HCT116 (cell line): ENCODE results near the gene SLC2A9. TPM values are rescaled to one million over a fixed set of nuclear protein-coding genes. Genes with fewer than 3 reads are reported as not detected.

ENCODE experiments used
- ATAC-seq: fragments of 200-7000 bp; cut with Tn5 transposase; 2 replicates; pipeline ENCODE4 v1.9.1; 2020; ENCODE audit warnings: mild to moderate bottlenecking, moderate library complexity
- BruUV-seq: library from RNA; stranded (reverse); fragments of 400-500 nt; replicated peaks from 2 replicates; lab custom pipeline; 2021; lab: Mats Ljungman, UMichigan
- CTCF ChIA-PET: fragments of 300-600 bp; sonication (Branson Sonifier 250); formaldehyde crosslinking; loops from one replicate; lab custom pipeline; 2021; ENCODE audit warnings: antibody characterized with exemption; lab: Charles Lee
- POLR2A ChIA-PET: fragments of 300-600, 350-600 bp; sonication (Branson Sonifier 250); formaldehyde crosslinking; loops from one replicate; lab custom pipeline; 2021; ENCODE audit warnings: antibody characterized with exemption; lab: Charles Lee
- RAD21 ChIA-PET, 2 experiments: fragments of 300-600 bp; sonication (Branson Sonifier 250); formaldehyde crosslinking; loops; one replicate each; lab custom pipeline; 2023; ENCODE audit warnings: low total read pairs in 2 of 2; ENCODE audit not compliant: uncharacterized antibody in 2 of 2, unreplicated experiment in 2 of 2, low non-redundant PET in 1 of 2; lab: Charles Lee
- DNase-seq: peaks from one replicate; pipeline ENCODE4 v3.0.0-alpha.2; 2010; ENCODE audit warnings: low read depth, low spot score
- H2AFZ ChIP-seq: fragments of 200-600 bp; shearing (Covaris generic), sonication (generic); 2 replicates; pipeline ENCODE4 v1.6.1; 2017; ENCODE audit warnings: low read depth, mixed run types, mixed read lengths, antibody characterized with exemption, low read length; ENCODE audit not compliant: poor library complexity, severe bottlenecking
- H3K27ac ChIP-seq: 2 replicates; pipeline ENCODE4 v1.5.1; 2012; ENCODE audit warnings: low read depth, low read length
- H3K27me3 ChIP-seq: fragments of 200-600 bp; sonication (generic); 2 replicates; pipeline ENCODE4 v1.6.1; 2016; ENCODE audit warnings: mixed run types, low read length, mixed read lengths; ENCODE audit not compliant: insufficient read depth
- H3K36me3 ChIP-seq, 2 experiments: fragments of 200-500 bp in 1 of 2; fragments of 200-600 bp in 1 of 2; sonication (Bioruptor generic) in 1 of 2; sonication (generic) in 1 of 2; 2 replicates each; pipeline versions ENCODE4 v1.5.1 to v1.6.1; 2014 to 2016; ENCODE audit warnings: low read length in 2 of 2, inconsistent platforms in 1 of 2, mixed read lengths in 1 of 2, mixed run types in 1 of 2; ENCODE audit not compliant: insufficient read depth in 2 of 2, control insufficient read depth in 1 of 2
- H3K4me1 ChIP-seq, 2 experiments: fragments of 200-600 bp in 1 of 2; sonication (generic) in 1 of 2; 2 replicates each; pipeline versions ENCODE4 v1.5.1 to v1.6.1; 2012 to 2017; ENCODE audit warnings: low read length in 2 of 2, inconsistent platforms in 1 of 2, mild to moderate bottlenecking in 1 of 2, mixed read lengths in 1 of 2, mixed run types in 1 of 2, moderate library complexity in 1 of 2; ENCODE audit not compliant: insufficient read depth in 2 of 2, control insufficient read depth in 1 of 2
- H3K4me2 ChIP-seq: fragments of 200-600 bp; sonication (generic); 2 replicates; pipeline ENCODE4 v1.6.1; 2017; ENCODE audit warnings: mixed run types, low read length, mixed read lengths
- H3K4me3 ChIP-seq, 2 experiments: fragments of 200-600 bp in 1 of 2; sonication (generic) in 1 of 2; replicated peaks in 1 of 2; 2 replicates each; pipeline ENCODE4 v1.5.1; 2011 to 2016; ENCODE audit warnings: low read length in 2 of 2, control low read depth in 1 of 2, low read depth in 1 of 2, mild to moderate bottlenecking in 1 of 2, mixed read lengths in 1 of 2, mixed run types in 1 of 2
- H3K79me2 ChIP-seq: fragments of 200-600 bp; sonication (generic); 2 replicates; pipeline ENCODE4 v1.6.1; 2017; ENCODE audit warnings: mild to moderate bottlenecking, mixed run types, low read length, moderate library complexity, mixed read lengths; ENCODE audit not compliant: insufficient read depth
- H3K9ac ChIP-seq: fragments of 200-600 bp; sonication (generic); 2 replicates; pipeline ENCODE4 v1.6.1; 2016; ENCODE audit warnings: low read length, mixed read lengths
- H3K9me2 ChIP-seq: fragments of 200-600 bp; sonication (generic), shearing (Covaris generic); 2 replicates; pipeline ENCODE4 v1.6.1; 2017; ENCODE audit warnings: mixed run types, mild to moderate bottlenecking, moderate library complexity; ENCODE audit not compliant: insufficient read depth
- H3K9me3 ChIP-seq, 2 experiments: fragments of 200-500 bp in 1 of 2; fragments of 200-600 bp in 1 of 2; sonication (Bioruptor generic) in 1 of 2; sonication (generic) in 1 of 2; 2 replicates each; pipeline ENCODE4 v1.6.1; 2014 to 2017; ENCODE audit warnings: low read length in 2 of 2, mixed read lengths in 2 of 2, inconsistent platforms in 1 of 2, low read depth in 1 of 2, mild to moderate bottlenecking in 1 of 2, mixed run types in 1 of 2, moderate library complexity in 1 of 2; ENCODE audit not compliant: control insufficient read depth in 1 of 2, insufficient read depth in 1 of 2
- H4K20me1 ChIP-seq: fragments of 200-600 bp; sonication (generic), shearing (Covaris generic); 2 replicates; pipeline ENCODE4 v1.6.1; 2017; ENCODE audit warnings: mixed run types, mild to moderate bottlenecking, moderate library complexity; ENCODE audit not compliant: insufficient read depth
- EGR1 ChIP-seq: IDR thresholded peaks from 2 replicates; pipeline ENCODE4 v1.6.1; 2012; ENCODE audit warnings: low read depth
- ELF1 ChIP-seq: IDR thresholded peaks from 2 replicates; pipeline ENCODE4 v1.6.1; 2012; ENCODE audit warnings: low read depth, borderline replicate concordance
- EZH2 ChIP-seq: fragments of 200-600 bp; sonication (generic); IDR thresholded peaks from 2 replicates; pipeline ENCODE4 v1.6.1; 2017; ENCODE audit warnings: antibody characterized with exemption, mixed run types
- FOSL1 ChIP-seq: IDR thresholded peaks from 2 replicates; pipeline ENCODE4 v1.6.1; 2012; ENCODE audit warnings: low read depth
- POLR2AphosphoS5 ChIP-seq: IDR thresholded peaks from 2 replicates; pipeline ENCODE4 v1.6.1; 2011; ENCODE audit warnings: mild to moderate bottlenecking, low read depth, low read length, moderate library complexity
- SP1 ChIP-seq: IDR thresholded peaks from 2 replicates; pipeline ENCODE4 v1.6.1; 2012; ENCODE audit warnings: low read depth
- ZFX ChIP-seq: fragments of 450-650 bp; IDR thresholded peaks from 2 replicates; pipeline ENCODE4 v1.6.1; 2017
- intact Hi-C: fragments of 100-400 bp; cut with micrococcal nuclease; formaldehyde crosslinking; loops from 2 replicates; pipeline ENCODE4 v1.10.0; 2022
- total RNA-seq: library from RNA; stranded (reverse); gene quantifications from one replicate; pipeline ENCODE4 v1.2.1, GENCODE V29; 2021; ENCODE audit not compliant: unreplicated experiment
- TF ChIP-seq, protein P1 (sequence below): IDR thresholded peaks from 2 replicates; pipeline ENCODE4 v1.6.1; 2011; ENCODE audit warnings: mild to moderate bottlenecking, low read length, moderate library complexity; ENCODE audit not compliant: insufficient replicate concordance; ENCODE audit errors: extremely low read depth
- TF ChIP-seq, protein P2 (sequence below), 3 experiments: fragments of 200-600 bp in 1 of 3; sonication (generic) in 1 of 3; IDR thresholded peaks in 2 of 3; conservative IDR thresholded peaks in 1 of 3; 2 replicates each; pipeline ENCODE4 v1.5.1; 2012 to 2017; ENCODE audit warnings: low read depth in 2 of 3, low read length in 2 of 3, antibody characterized with exemption in 1 of 3, borderline replicate concordance in 1 of 3, control low read depth in 1 of 3, mild to moderate bottlenecking in 1 of 3, mixed read lengths in 1 of 3, mixed run types in 1 of 3, moderate library complexity in 1 of 3; ENCODE audit not compliant: insufficient read depth in 1 of 3
- TF ChIP-seq, protein P3 (sequence below): IDR thresholded peaks from 2 replicates; pipeline ENCODE4 v1.6.1; 2012; ENCODE audit warnings: low read depth

The SLC2A9 gene
- total RNA-seq, 1 experiment from 2014 or later, result 2.2 TPM

DNA sequence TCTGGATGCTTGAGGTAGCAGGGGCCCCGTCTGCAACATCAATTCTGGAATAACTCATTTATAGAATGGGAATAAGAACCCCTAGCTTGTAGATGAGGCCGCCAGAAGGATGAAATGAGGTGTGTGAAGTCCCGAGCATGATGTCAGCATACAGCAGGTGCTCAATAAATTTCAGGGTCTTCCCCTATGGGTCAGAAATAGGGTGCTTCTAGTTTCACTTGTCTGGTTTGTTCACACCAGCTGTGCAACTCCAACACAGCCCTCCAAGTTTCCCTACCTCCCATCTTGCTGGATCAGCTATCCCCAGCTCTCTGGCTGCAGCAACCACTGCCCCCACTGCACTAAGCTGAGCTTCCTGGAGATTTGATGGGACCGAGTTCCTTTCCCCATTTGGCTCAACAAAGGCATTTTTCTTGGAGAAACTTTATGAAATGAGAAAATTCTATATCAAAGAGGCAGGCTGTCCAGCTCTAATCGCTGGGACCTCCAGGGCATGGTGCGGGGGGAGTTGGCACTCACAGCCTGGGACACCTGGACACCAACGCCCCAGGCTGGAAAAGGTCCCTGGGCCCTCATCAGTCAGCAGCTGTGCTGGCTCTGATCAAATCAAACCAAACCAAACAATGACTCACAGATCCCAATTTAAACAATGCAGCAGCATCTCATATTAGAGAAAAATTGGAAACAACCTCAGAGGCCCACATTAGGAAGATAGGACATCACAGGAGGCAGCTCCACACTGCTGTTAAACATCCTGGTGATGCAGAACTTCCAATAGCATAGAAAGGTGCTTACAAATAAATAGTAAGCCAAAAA lies 13.3 kb downstream of the SLC2A9 start:
- ChIA-PET RAD21 (no interaction called here), CTCF (interaction anchor here (1.1 kb wide), 1 partner anchor 9 kb away, joined by 3 read pairs; no protein-coding TSS in a partner anchor), POLR2A (interaction anchor here (1.5 kb wide), 1 partner anchor 109 kb away, joined by 7 read pairs; the partner anchor contains the start of gene WDR1)
- Histone ChIP-seq H3K9me2 (no peaks in the 10 kb centered on the region), H3K36me3 (no peaks in the 10 kb centered on the region), H4K20me1 (no peaks in the 10 kb centered on the region), H3K4me3 (no peak overlapping the region), H3K9ac (peak overlapping the region; percentile 11; the same call in 1 of the 2 replicates), H3K9me3 (no peaks in the 10 kb centered on the region), H3K79me2 (no peaks in the 10 kb centered on the region), H3K4me2 (peak overlapping the region; percentile 62), H3K27me3 (no peaks in the 10 kb centered on the region), H3K4me1 (peaks cover 24 to 31% of the 10 kb centered on the region in 2 experiments), H2AFZ (no peak overlapping the region), H3K27ac (no peak overlapping the region)
- ATAC-seq (no peak), DNase-seq (no peak)
- BruUV-seq, result no TSS peak
- TF ChIP-seq EGR1 (no peak), POLR2AphosphoS5 (no peak), FOSL1 (no peak), EZH2 (no peak), ELF1 (no peak)
- intact Hi-C loops, result no loop called here

DNA sequence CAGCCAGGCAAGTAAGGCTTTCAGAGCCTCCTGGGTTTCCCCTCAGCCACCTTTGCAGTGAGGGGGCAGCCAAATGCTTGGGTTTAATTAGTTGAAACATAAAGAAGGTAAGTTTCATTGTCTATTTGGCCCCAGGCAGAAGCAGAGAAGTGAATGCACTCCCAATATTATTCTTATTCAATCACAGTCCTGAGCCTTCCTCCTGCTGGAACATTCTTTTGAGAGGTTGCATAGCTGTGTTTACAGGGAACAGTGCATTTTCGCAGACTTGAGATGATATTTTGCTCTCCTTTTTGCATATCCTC lies 13.9 kb downstream of the SLC2A9 start:
- ChIA-PET CTCF (interaction anchor here (0.8 to 1.6 kb wide), 3 partner anchors 8 to 242 kb away, joined by 3 to 15 read pairs (median 3); no protein-coding TSS in a partner anchor), RAD21 (interaction anchor here in 1 of 2 experiments (0.7 kb wide), 1 partner anchor 244 kb away, joined by 3 read pairs; no protein-coding TSS in a partner anchor), POLR2A (interaction anchor here (1.5 kb wide), 1 partner anchor 109 kb away, joined by 7 read pairs; the partner anchor contains the start of gene WDR1)
- ATAC-seq (no peak), DNase-seq (no peak)
- peak overlapping the region; percentile 17; the same call in 1 of the 2 replicates for H3K27ac ChIP-seq
- H3K4me1 ChIP-seq, result peaks cover 24 to 31% of the 10 kb centered on the region in 2 experiments
- peak overlapping the region; percentile 62 for H3K4me2 ChIP-seq
- peak overlapping the region; percentile 11; the same call in 1 of the 2 replicates for H3K9ac ChIP-seq
- no peaks in the 10 kb centered on the region for H3K79me2 ChIP-seq
- no peaks in the 10 kb centered on the region for H3K9me3 ChIP-seq
- intact Hi-C loops, result no loop called here
- H3K9me2 ChIP-seq, result no peaks in the 10 kb centered on the region
- peak overlapping the region in 1 of 2 experiments; percentile 9; a peak in 1 of 4 replicates for H3K4me3 ChIP-seq
- no peak overlapping the region for H2AFZ ChIP-seq
- no peaks in the 10 kb centered on the region for H3K27me3 ChIP-seq
- no peaks in the 10 kb centered on the region for H4K20me1 ChIP-seq
- H3K36me3 ChIP-seq, result no peaks in the 10 kb centered on the region
- BruUV-seq, result no TSS peak
- TF ChIP-seq, protein P1, sequence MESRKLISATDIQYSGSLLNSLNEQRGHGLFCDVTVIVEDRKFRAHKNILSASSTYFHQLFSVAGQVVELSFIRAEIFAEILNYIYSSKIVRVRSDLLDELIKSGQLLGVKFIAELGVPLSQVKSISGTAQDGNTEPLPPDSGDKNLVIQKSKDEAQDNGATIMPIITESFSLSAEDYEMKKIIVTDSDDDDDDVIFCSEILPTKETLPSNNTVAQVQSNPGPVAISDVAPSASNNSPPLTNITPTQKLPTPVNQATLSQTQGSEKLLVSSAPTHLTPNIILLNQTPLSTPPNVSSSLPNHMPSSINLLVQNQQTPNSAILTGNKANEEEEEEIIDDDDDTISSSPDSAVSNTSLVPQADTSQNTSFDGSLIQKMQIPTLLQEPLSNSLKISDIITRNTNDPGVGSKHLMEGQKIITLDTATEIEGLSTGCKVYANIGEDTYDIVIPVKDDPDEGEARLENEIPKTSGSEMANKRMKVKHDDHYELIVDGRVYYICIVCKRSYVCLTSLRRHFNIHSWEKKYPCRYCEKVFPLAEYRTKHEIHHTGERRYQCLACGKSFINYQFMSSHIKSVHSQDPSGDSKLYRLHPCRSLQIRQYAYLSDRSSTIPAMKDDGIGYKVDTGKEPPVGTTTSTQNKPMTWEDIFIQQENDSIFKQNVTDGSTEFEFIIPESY, result no peak
- TF ChIP-seq EZH2 (no peak), ZFX (no peak), EGR1 (no peak), SP1 (no peak)
- TF ChIP-seq, protein P2, sequence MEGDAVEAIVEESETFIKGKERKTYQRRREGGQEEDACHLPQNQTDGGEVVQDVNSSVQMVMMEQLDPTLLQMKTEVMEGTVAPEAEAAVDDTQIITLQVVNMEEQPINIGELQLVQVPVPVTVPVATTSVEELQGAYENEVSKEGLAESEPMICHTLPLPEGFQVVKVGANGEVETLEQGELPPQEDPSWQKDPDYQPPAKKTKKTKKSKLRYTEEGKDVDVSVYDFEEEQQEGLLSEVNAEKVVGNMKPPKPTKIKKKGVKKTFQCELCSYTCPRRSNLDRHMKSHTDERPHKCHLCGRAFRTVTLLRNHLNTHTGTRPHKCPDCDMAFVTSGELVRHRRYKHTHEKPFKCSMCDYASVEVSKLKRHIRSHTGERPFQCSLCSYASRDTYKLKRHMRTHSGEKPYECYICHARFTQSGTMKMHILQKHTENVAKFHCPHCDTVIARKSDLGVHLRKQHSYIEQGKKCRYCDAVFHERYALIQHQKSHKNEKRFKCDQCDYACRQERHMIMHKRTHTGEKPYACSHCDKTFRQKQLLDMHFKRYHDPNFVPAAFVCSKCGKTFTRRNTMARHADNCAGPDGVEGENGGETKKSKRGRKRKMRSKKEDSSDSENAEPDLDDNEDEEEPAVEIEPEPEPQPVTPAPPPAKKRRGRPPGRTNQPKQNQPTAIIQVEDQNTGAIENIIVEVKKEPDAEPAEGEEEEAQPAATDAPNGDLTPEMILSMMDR (IDR thresholded peaks at IDR 0.05 in 2 of 3, conservative IDR thresholded peaks at IDR 0.05 in 1 of 3; ENCODE audit: borderline replicate concordance in 1 of 3, insufficient read depth in 1 of 3, low read depth in 2 of 3, low read length in 2 of 3), result no peak
- TF ChIP-seq, protein P3, sequence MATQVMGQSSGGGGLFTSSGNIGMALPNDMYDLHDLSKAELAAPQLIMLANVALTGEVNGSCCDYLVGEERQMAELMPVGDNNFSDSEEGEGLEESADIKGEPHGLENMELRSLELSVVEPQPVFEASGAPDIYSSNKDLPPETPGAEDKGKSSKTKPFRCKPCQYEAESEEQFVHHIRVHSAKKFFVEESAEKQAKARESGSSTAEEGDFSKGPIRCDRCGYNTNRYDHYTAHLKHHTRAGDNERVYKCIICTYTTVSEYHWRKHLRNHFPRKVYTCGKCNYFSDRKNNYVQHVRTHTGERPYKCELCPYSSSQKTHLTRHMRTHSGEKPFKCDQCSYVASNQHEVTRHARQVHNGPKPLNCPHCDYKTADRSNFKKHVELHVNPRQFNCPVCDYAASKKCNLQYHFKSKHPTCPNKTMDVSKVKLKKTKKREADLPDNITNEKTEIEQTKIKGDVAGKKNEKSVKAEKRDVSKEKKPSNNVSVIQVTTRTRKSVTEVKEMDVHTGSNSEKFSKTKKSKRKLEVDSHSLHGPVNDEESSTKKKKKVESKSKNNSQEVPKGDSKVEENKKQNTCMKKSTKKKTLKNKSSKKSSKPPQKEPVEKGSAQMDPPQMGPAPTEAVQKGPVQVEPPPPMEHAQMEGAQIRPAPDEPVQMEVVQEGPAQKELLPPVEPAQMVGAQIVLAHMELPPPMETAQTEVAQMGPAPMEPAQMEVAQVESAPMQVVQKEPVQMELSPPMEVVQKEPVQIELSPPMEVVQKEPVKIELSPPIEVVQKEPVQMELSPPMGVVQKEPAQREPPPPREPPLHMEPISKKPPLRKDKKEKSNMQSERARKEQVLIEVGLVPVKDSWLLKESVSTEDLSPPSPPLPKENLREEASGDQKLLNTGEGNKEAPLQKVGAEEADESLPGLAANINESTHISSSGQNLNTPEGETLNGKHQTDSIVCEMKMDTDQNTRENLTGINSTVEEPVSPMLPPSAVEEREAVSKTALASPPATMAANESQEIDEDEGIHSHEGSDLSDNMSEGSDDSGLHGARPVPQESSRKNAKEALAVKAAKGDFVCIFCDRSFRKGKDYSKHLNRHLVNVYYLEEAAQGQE, result no peak
